GM19455 (cell line): ENCODE data around the gene LYRM4.

Source experiments
- ATAC-seq: cut with Tn5 transposase; IDR thresholded peaks from one replicate; pipeline ENCODE4 v1.9.1; 2021; ENCODE audit not compliant: unreplicated experiment

Gene LYRM4

GRCh38 chr6:5178806-5179205, 81.9 kb downstream of the LYRM4 start:
- no peak for ATAC-seq

- ATAC-seq, result no peak
These were observed 85.1 kb downstream of the LYRM4 start for GRCh38 chr6:5175635-5176034.

GRCh38 chr6:5174756-5175549, 85.8 kb downstream of the LYRM4 start:
- no peak for ATAC-seq

GRCh38 chr6:5174244-5174643, 86.5 kb downstream of the LYRM4 start:
- ATAC-seq, result peak; percentile 93

GRCh38 chr6:5173810-5174209, 86.9 kb downstream of the LYRM4 start:
- peak; percentile 25 for ATAC-seq

- ATAC-seq, result no peak
These were observed 87.8 kb downstream of the LYRM4 start for GRCh38 chr6:5172897-5173474.

GRCh38 chr6:5172041-5172653, 88.6 kb downstream of the LYRM4 start:
- ATAC-seq, result no peak

GRCh38 chr6:5167501-5167900, 93.2 kb downstream of the LYRM4 start:
- no peak for ATAC-seq

GRCh38 chr6:5164092-5164491, 96.7 kb downstream of the LYRM4 start:
- ATAC-seq, result no peak

- ATAC-seq, result no peak
These were observed 97.5 kb downstream of the LYRM4 start for GRCh38 chr6:5163247-5163646.

- no peak for ATAC-seq
These were observed 98.4 kb downstream of the LYRM4 start for GRCh38 chr6:5162355-5162754.

- no peak for ATAC-seq
These were observed 100.5 kb downstream of the LYRM4 start for GRCh38 chr6:5160206-5160605.

GRCh38 chr6:5159162-5159561, 101.6 kb downstream of the LYRM4 start:
- no peak for ATAC-seq

- no peak for ATAC-seq
These were observed 102.6 kb downstream of the LYRM4 start for GRCh38 chr6:5158180-5158579.

- ATAC-seq, result no peak
These were observed 103.1 kb downstream of the LYRM4 start for GRCh38 chr6:5157621-5158138.

GRCh38 chr6:5156627-5157026, 104.1 kb downstream of the LYRM4 start:
- ATAC-seq, result no peak

- ATAC-seq, result no peak
These were observed 104.8 kb downstream of the LYRM4 start for GRCh38 chr6:5155906-5156305.

GRCh38 chr6:5153186-5153585, 107.6 kb downstream of the LYRM4 start:
- no peak for ATAC-seq

- no peak for ATAC-seq
These were observed 108.3 kb downstream of the LYRM4 start for GRCh38 chr6:5152460-5152859.

- no peak for ATAC-seq
These were observed 108.8 kb downstream of the LYRM4 start for GRCh38 chr6:5151955-5152401.

- ATAC-seq, result no peak
These were observed 109.3 kb downstream of the LYRM4 start for GRCh38 chr6:5151360-5151954.
